ENCODE data around the gene STX3. TPM values are rescaled to one million over a fixed set of nuclear protein-coding genes. Genes with fewer than 3 reads are reported as not detected.

Gene STX3
- total and polyA plus RNA-seq, 2 donors (not counting 1 experiment from before 2014, with no cell fraction given): 7.6 to 16.6 TPM

DNA sequence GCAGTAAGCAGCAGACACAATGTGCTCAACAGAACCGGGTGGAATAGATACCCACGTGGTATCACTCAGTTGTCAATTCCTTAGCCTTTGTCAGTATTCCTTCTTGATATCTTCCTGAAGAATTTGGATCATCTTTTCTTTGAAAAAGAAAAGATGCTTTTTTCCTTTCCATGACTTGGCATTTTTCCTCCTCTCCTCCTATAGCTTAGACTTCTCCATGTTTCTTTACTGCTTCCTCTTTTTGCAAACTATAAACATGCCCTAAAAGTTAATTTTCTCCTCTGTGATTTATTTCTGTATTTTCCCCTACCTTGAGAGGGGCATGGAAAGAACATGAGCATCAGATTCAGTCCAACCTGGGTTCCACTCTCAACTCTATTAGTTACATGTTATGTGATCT is 78.4 kb downstream of the STX3 start:
- H3K4me1 Mint-ChIP-seq: peaks cover 5% of the 10 kb centered on the region
- H3K9ac ChIP-seq (ENCODE audit: low read length): no peak overlapping the region
- ATAC-seq (ENCODE audit: low read depth) (no peak), DNase-seq (no peak)
- no peak overlapping the region for H2AFZ ChIP-seq (ENCODE audit: insufficient read depth, low read depth, low read length, poor library complexity, severe bottlenecking)
- H3K4me3 ChIP-seq (ENCODE audit: control extremely low read depth in 1 of 5, extremely low read depth in 1 of 5, insufficient read depth in 1 of 5, low read depth in 2 of 5, low read length in 4 of 5): no peak overlapping the region
- H3K27me3 Mint-ChIP-seq: peaks cover 14% of the 10 kb centered on the region
- no peaks in the 10 kb centered on the region for H3K79me2 ChIP-seq (ENCODE audit: control insufficient read depth, insufficient read depth, low read length)
- no peak overlapping the region for H3K4me2 ChIP-seq (replicated peaks; ENCODE audit: low read depth, low read length, poor library complexity, severe bottlenecking)
- ChIA-PET POLR2A (no interaction called here), CTCF (interaction anchor here (0.8 kb wide), 1 partner anchor 39 kb away, joined by 3 read pairs; no protein-coding TSS in a partner anchor)
- H3K27me3 ChIP-seq (replicated peaks in 1 of 4; ENCODE audit: control extremely low read depth in 1 of 4, control insufficient read depth in 3 of 4, insufficient read depth in 4 of 4, low read length in 3 of 4): no peaks in the 10 kb centered on the region
- H4K20me1 ChIP-seq (ENCODE audit: control insufficient read depth, insufficient read depth, low read length, poor library complexity, severe bottlenecking): no peaks in the 10 kb centered on the region
- no peak overlapping the region for H3K27ac ChIP-seq (ENCODE audit: low read length in 2 of 2)
- no peak overlapping the region for H3K27ac Mint-ChIP-seq
- no peak overlapping the region for H3K4me3 Mint-ChIP-seq
- no CpG with 5 or more reads among the region's 2 CpGs for WGBS (ENCODE audit: insufficient coverage)
- TF ChIP-seq EZH2 (IDR thresholded peaks at IDR 0.05; ENCODE audit: borderline replicate concordance, insufficient read depth, low read depth, low read length, poor library complexity, severe bottlenecking): no peak
- TF ChIP-seq, protein P1, sequence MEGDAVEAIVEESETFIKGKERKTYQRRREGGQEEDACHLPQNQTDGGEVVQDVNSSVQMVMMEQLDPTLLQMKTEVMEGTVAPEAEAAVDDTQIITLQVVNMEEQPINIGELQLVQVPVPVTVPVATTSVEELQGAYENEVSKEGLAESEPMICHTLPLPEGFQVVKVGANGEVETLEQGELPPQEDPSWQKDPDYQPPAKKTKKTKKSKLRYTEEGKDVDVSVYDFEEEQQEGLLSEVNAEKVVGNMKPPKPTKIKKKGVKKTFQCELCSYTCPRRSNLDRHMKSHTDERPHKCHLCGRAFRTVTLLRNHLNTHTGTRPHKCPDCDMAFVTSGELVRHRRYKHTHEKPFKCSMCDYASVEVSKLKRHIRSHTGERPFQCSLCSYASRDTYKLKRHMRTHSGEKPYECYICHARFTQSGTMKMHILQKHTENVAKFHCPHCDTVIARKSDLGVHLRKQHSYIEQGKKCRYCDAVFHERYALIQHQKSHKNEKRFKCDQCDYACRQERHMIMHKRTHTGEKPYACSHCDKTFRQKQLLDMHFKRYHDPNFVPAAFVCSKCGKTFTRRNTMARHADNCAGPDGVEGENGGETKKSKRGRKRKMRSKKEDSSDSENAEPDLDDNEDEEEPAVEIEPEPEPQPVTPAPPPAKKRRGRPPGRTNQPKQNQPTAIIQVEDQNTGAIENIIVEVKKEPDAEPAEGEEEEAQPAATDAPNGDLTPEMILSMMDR (IDR thresholded peaks at IDR 0.05): no peak
- H3K36me3 ChIP-seq (replicated peaks in 1 of 2; ENCODE audit: control extremely low read depth in 1 of 2, control insufficient read depth in 1 of 2, extremely low read depth in 1 of 2, insufficient read depth in 2 of 2, low read length in 1 of 2): no peaks in the 10 kb centered on the region
- no peaks in the 10 kb centered on the region for H3K9me3 ChIP-seq (ENCODE audit: control extremely low read depth in 1 of 3, control insufficient read depth in 2 of 3, insufficient read depth in 1 of 3, low read length in 2 of 3)
- peaks cover 3 to 4% of the 10 kb centered on the region in 2 donors for H3K4me1 ChIP-seq (ENCODE audit: control insufficient read depth in 2 of 2, insufficient read depth in 2 of 2, low read length in 2 of 2)
- no peaks in the 10 kb centered on the region for H3K9me3 Mint-ChIP-seq (ENCODE audit: insufficient read depth)
- intact Hi-C loops (cut with micrococcal nuclease): no loop called here

DNA sequence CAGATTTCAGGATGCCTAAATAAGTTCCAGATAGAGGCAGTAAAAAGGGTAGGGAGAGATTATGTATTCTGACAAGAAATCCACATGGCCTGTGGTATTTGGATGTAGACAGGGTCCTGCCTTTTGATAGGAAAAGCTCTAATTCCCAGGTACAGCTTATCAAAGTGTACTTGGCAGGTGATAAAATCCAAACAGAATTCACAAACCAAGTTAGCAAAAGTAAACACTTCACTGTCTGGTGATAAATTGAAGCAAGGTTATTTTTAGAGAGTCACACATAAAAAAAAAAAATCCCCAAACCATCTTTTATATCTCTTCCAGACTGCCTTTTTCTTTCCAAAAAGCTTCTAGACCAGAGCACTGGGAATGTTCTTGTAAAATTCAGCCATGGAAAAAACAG is 84.4 kb downstream of the STX3 start:
- Histone ChIP-seq H3K27me3 (replicated peaks in 1 of 4; ENCODE audit: control extremely low read depth in 1 of 4, control insufficient read depth in 3 of 4, insufficient read depth in 4 of 4, low read length in 3 of 4) (no peaks in the 10 kb centered on the region), H3K4me2 (replicated peaks; ENCODE audit: low read depth, low read length, poor library complexity, severe bottlenecking) (no peak overlapping the region), H3K79me2 (ENCODE audit: control insufficient read depth, insufficient read depth, low read length) (no peaks in the 10 kb centered on the region), H3K9ac (ENCODE audit: low read length) (no peak overlapping the region), H3K4me1 (ENCODE audit: control insufficient read depth in 2 of 2, insufficient read depth in 2 of 2, low read length in 2 of 2) (no peaks in the 10 kb centered on the region), H3K36me3 (replicated peaks in 1 of 2; ENCODE audit: control extremely low read depth in 1 of 2, control insufficient read depth in 1 of 2, extremely low read depth in 1 of 2, insufficient read depth in 2 of 2, low read length in 1 of 2) (no peaks in the 10 kb centered on the region), H3K4me3 (ENCODE audit: control extremely low read depth in 1 of 5, extremely low read depth in 1 of 5, insufficient read depth in 1 of 5, low read depth in 2 of 5, low read length in 4 of 5) (no peak overlapping the region), H3K9me3 (ENCODE audit: control extremely low read depth in 1 of 3, control insufficient read depth in 2 of 3, insufficient read depth in 1 of 3, low read length in 2 of 3) (no peaks in the 10 kb centered on the region), H3K27ac (ENCODE audit: low read length in 2 of 2) (no peak overlapping the region), H2AFZ (ENCODE audit: insufficient read depth, low read depth, low read length, poor library complexity, severe bottlenecking) (no peak overlapping the region), H4K20me1 (ENCODE audit: control insufficient read depth, insufficient read depth, low read length, poor library complexity, severe bottlenecking) (no peaks in the 10 kb centered on the region)
- H3K9me3 Mint-ChIP-seq (ENCODE audit: insufficient read depth): no peaks in the 10 kb centered on the region
- intact Hi-C loops (cut with micrococcal nuclease): no loop called here
- TF ChIP-seq EZH2 (IDR thresholded peaks at IDR 0.05; ENCODE audit: borderline replicate concordance, insufficient read depth, low read depth, low read length, poor library complexity, severe bottlenecking): no peak
- TF ChIP-seq, protein P1 (IDR thresholded peaks at IDR 0.05): no peak
- POLR2A ChIA-PET: no interaction called here
- DNase-seq (no peak), ATAC-seq (ENCODE audit: low read depth) (no peak)
- H3K27me3 Mint-ChIP-seq: peaks cover 15% of the 10 kb centered on the region
- CTCF ChIA-PET: no interaction called here
- no peak overlapping the region for H3K4me3 Mint-ChIP-seq
- H3K4me1 Mint-ChIP-seq: no peaks in the 10 kb centered on the region
- no peak overlapping the region for H3K27ac Mint-ChIP-seq

All from B cell (primary cell).